Thyroid gland (tissue), 4 donors: ENCODE data around the gene MSTO1.
"Not testable (repeated sequence)": the region's sequence is repeated elsewhere in the genome, so short reads cannot be mapped to it uniquely, and the experiment has no call there.

ENCODE experiments used
- CTCF ChIP-seq, 6 experiments: fragments of 200-600 bp in 3 of 6; fragments of 450-650 bp in 3 of 6; sonication (generic) in 3 of 6; IDR thresholded peaks; one replicate each; pipeline ENCODE4 v1.5.1; 2016 to 2019; ENCODE audit warnings: antibody characterized with exemption in 6 of 6, mild to moderate bottlenecking in 2 of 6, inconsistent platforms in 1 of 6, moderate library complexity in 1 of 6
- POLR2A ChIP-seq, 2 donors: fragments of 450-650 bp; IDR thresholded peaks; one replicate each; pipeline ENCODE4 v1.6.1; 2017; ENCODE audit warnings: antibody characterized with exemption in 2 of 2, mild to moderate bottlenecking in 2 of 2, moderate library complexity in 1 of 2

- not testable (repeated sequence) for TF ChIP-seq CTCF, POLR2A (IDR thresholded peaks at IDR 0.05)
These were observed 16.4 kb downstream of the MSTO1 start for GRCh38 chr1:155626428-155626827.
